Endothelial cell of umbilical vein (primary cell): ENCODE data around the gene PRDM16. TPM values are rescaled to one million over a fixed set of nuclear protein-coding genes. Genes with fewer than 3 reads are reported as not detected.

Source experiments
- BruUV-seq: library from RNA; stranded (reverse); fragments of 400-500 nt; replicated peaks from 2 replicates; lab custom pipeline; 2021; lab: Mats Ljungman, UMichigan
- CTCF ChIA-PET: fragments of 300-600, 350-600 bp; sonication (Branson Sonifier 250); formaldehyde crosslinking; loops from one replicate; lab custom pipeline; 2021; ENCODE audit warnings: antibody characterized with exemption, inconsistent platforms; lab: Charles Lee
- POLR2A ChIA-PET: fragments of 300-600, 350-600 bp; sonication (Branson Sonifier 250); formaldehyde crosslinking; loops from one replicate; lab custom pipeline; 2021; ENCODE audit warnings: antibody characterized with exemption, inconsistent platforms; lab: Charles Lee
- DNase-seq: peaks from one replicate; pipeline ENCODE4 v3.0.0-alpha.2; 2011; ENCODE audit warnings: low read depth, low spot score
- FAIRE-seq: peaks from 2 replicates; lab custom pipeline; 2011; peaks lifted over from hg19 to GRCh38; lab: Jason Lieb, UNC
- H2AFZ ChIP-seq: 2 replicates; pipeline ENCODE4 v1.6.0; 2012; ENCODE audit warnings: low read depth, low read length, control low read depth, inconsistent platforms
- H3K27ac ChIP-seq: 2 replicates; pipeline ENCODE4 v1.5.1; 2011; ENCODE audit warnings: low read depth, mild to moderate bottlenecking, control low read depth, low read length, moderate library complexity; ENCODE audit not compliant: insufficient read depth
- H3K27me3 ChIP-seq, 2 experiments: 2 replicates each; pipeline versions ENCODE4 v1.6.0 to v1.6.1; 2011; ENCODE audit warnings: low read length in 2 of 2, mixed read lengths in 1 of 2; ENCODE audit not compliant: control insufficient read depth in 2 of 2, insufficient read depth in 2 of 2
- H3K36me3 ChIP-seq, 2 experiments: 2 replicates in 1 of 2; 3 replicates in 1 of 2; pipeline ENCODE4 v1.5.1; 2011; ENCODE audit warnings: low read length in 2 of 2, mild to moderate bottlenecking in 1 of 2, moderate library complexity in 1 of 2; ENCODE audit not compliant: control insufficient read depth in 2 of 2, insufficient read depth in 2 of 2; ENCODE audit errors: extremely low read depth in 1 of 2
- H3K4me1 ChIP-seq: 3 replicates; pipeline ENCODE4 v1.5.1; 2011; ENCODE audit warnings: mild to moderate bottlenecking, low read length; ENCODE audit not compliant: control insufficient read depth, insufficient read depth; ENCODE audit errors: extremely low read depth
- H3K4me2 ChIP-seq: 2 replicates; pipeline ENCODE4 v1.6.1; 2011; ENCODE audit warnings: low read length, control low read depth, mixed read lengths; ENCODE audit not compliant: insufficient read depth
- H3K4me3 ChIP-seq, 3 experiments: fragments of 200-600 bp in 1 of 3; sonication (generic), shearing (Covaris generic) in 1 of 3; replicated peaks in 1 of 3; 2 replicates each; pipeline ENCODE4 v1.5.1; 2011 to 2016; ENCODE audit warnings: control low read depth in 3 of 3, low read length in 3 of 3, mild to moderate bottlenecking in 2 of 3, inconsistent platforms in 1 of 3, low read depth in 1 of 3, moderate library complexity in 1 of 3; ENCODE audit not compliant: insufficient read depth in 1 of 3
- H3K79me2 ChIP-seq: 2 replicates; pipeline ENCODE4 v1.6.0; 2012; ENCODE audit warnings: low read length, inconsistent platforms; ENCODE audit not compliant: control insufficient read depth, insufficient read depth
- H3K9ac ChIP-seq: replicated peaks from 2 replicates; pipeline ENCODE3; 2011; ENCODE audit warnings: low read length, control low read depth; ENCODE audit not compliant: insufficient read depth; ENCODE audit errors: extremely low read depth
- H3K9me1 ChIP-seq: replicated peaks from 3 replicates; pipeline ENCODE4 v1.6.0; 2011; ENCODE audit warnings: mild to moderate bottlenecking, low read length; ENCODE audit not compliant: control insufficient read depth, insufficient read depth; ENCODE audit errors: extremely low read depth
- H3K9me3 ChIP-seq: replicated peaks from 2 replicates; pipeline ENCODE4 v1.5.1; 2012; ENCODE audit warnings: low read length, inconsistent platforms; ENCODE audit not compliant: control insufficient read depth, insufficient read depth
- H4K20me1 ChIP-seq: replicated peaks from 2 replicates; pipeline ENCODE3; 2011; ENCODE audit warnings: mild to moderate bottlenecking, low read length; ENCODE audit not compliant: control insufficient read depth, insufficient read depth; ENCODE audit errors: extremely low read depth
- EZH2 ChIP-seq: IDR thresholded peaks from 2 replicates; pipeline ENCODE4 v1.6.1; 2012; ENCODE audit warnings: borderline replicate concordance, low read depth, mild to moderate bottlenecking, moderate library complexity, low read length, inconsistent platforms; ENCODE audit not compliant: severe bottlenecking
- FOS ChIP-seq: IDR thresholded peaks from 2 replicates; pipeline ENCODE4 v1.6.1; 2011; ENCODE audit warnings: mild to moderate bottlenecking, low read length, moderate library complexity, borderline replicate concordance; ENCODE audit not compliant: insufficient read depth
- GATA2 ChIP-seq: IDR thresholded peaks from 2 replicates; pipeline ENCODE4 v1.7.0; 2011; ENCODE audit warnings: low read depth, mild to moderate bottlenecking, moderate library complexity, mixed read lengths, low read length; ENCODE audit not compliant: insufficient read length, insufficient read depth
- JUN ChIP-seq: IDR thresholded peaks from 2 replicates; pipeline ENCODE4 v1.6.1; 2011; ENCODE audit warnings: borderline replicate concordance, low read depth; ENCODE audit not compliant: insufficient read length, insufficient read depth
- MAX ChIP-seq: IDR thresholded peaks from 2 replicates; pipeline ENCODE4 v1.6.1; 2011; ENCODE audit not compliant: insufficient read depth, insufficient read length
- MYC ChIP-seq: IDR thresholded peaks from one replicate; pipeline ENCODE4 v1.6.1; 2011; ENCODE audit warnings: mild to moderate bottlenecking, low read depth, low read length
- POLR2A ChIP-seq: IDR thresholded peaks from 2 replicates; pipeline ENCODE4 v1.6.1; 2012; ENCODE audit warnings: low read depth, mild to moderate bottlenecking, control low read depth, low read length
- POLR2AphosphoS5 ChIP-seq: IDR thresholded peaks from 2 replicates; pipeline ENCODE4 v1.6.1; 2012; ENCODE audit warnings: low read depth, mild to moderate bottlenecking, control low read depth, low read length, moderate library complexity; ENCODE audit not compliant: insufficient read depth
- dilution Hi-C: fragments of 300-500 bp; cut with MboI; formaldehyde crosslinking; loops from one replicate; pipeline ENCODE4 v1.15.0; 2019; ENCODE audit warnings: low sequenced_read_pairs; ENCODE audit not compliant: extremely low pct_ligation_motif_present
- intact Hi-C: fragments of 100-400 bp; cut with micrococcal nuclease; formaldehyde crosslinking; loops from one replicate; pipeline ENCODE4 v1.10.0; 2022
- polyA plus RNA-seq, 4 experiments: library from polyadenylated mRNA; depleted of rRNA in 3 of 4; stranded (reverse) in 3 of 4; unstranded in 1 of 4; fragments of >200 nt; gene quantifications; 2 replicates each; pipeline versions ENCODE4 v1.2.1 to v1.2.3, GENCODE V29; 2011 to 2012; ENCODE audit warnings: missing spikeins in 1 of 4
- total RNA-seq: library from RNA; stranded (reverse); gene quantifications from 2 replicates; pipeline ENCODE4 v1.2.3, GENCODE V29; 2021
- TF ChIP-seq, protein P1 (sequence below), 2 donors: IDR thresholded peaks; 1 replicate in 1 of 2; 2 replicates in 1 of 2; pipeline ENCODE4 v1.5.1; 2011; ENCODE audit warnings: low read length in 2 of 2, mild to moderate bottlenecking in 2 of 2, moderate library complexity in 2 of 2, control low read depth in 1 of 2, inconsistent platforms in 1 of 2, low read depth in 1 of 2; ENCODE audit not compliant: insufficient read depth in 1 of 2; ENCODE audit errors: extremely low read depth in 1 of 2

The PRDM16 gene
- total and polyA plus RNA-seq, 2 donors (not counting 3 experiments of a cell fraction or from before 2014, with no cell fraction given): not detected

DNA sequence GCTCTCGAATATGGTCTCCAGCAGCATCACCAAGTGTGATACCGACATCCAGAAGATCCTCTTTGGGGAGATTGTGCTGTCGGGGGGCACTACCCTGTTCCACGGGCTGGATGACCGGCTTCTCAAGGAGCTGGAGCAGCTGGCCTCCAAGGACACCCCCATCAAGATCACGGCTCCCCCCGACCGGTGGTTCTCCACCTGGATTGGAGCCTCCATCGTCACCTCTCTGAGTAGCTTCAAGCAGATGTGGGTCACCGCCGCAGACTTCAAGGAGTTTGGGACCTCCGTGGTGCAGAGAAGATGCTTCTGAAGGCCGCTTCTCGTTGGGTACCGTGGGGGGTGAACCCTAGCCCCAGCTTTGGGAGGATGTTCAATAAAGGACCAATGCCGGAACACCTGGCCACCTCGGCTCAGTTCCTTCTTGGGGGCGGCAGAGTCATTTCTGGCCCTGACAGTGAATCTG, 46.5 kb upstream of the PRDM16 start:
- POLR2A ChIA-PET: no interaction called here
- no peak for FAIRE-seq
- intact Hi-C loops: no loop called here

More for the DNA sequence above, 46.5 kb upstream of the PRDM16 start:
- no peaks in the 10 kb centered on the region for H3K79me2 ChIP-seq
- H3K4me2 ChIP-seq: no peak overlapping the region
- H2AFZ ChIP-seq: no peak overlapping the region
- no peaks in the 10 kb centered on the region for H3K4me1 ChIP-seq
- BruUV-seq: no TSS peak
- TF ChIP-seq GATA2 (no peak), FOS (no peak), JUN (no peak), EZH2 (no peak), POLR2A (no peak), MAX (no peak), POLR2AphosphoS5 (no peak), MYC (no peak)
- TF ChIP-seq, protein P1, sequence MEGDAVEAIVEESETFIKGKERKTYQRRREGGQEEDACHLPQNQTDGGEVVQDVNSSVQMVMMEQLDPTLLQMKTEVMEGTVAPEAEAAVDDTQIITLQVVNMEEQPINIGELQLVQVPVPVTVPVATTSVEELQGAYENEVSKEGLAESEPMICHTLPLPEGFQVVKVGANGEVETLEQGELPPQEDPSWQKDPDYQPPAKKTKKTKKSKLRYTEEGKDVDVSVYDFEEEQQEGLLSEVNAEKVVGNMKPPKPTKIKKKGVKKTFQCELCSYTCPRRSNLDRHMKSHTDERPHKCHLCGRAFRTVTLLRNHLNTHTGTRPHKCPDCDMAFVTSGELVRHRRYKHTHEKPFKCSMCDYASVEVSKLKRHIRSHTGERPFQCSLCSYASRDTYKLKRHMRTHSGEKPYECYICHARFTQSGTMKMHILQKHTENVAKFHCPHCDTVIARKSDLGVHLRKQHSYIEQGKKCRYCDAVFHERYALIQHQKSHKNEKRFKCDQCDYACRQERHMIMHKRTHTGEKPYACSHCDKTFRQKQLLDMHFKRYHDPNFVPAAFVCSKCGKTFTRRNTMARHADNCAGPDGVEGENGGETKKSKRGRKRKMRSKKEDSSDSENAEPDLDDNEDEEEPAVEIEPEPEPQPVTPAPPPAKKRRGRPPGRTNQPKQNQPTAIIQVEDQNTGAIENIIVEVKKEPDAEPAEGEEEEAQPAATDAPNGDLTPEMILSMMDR (IDR thresholded peaks at IDR 0.05; ENCODE audit: extremely low read depth in 1 of 2, insufficient read depth in 1 of 2, low read depth in 1 of 2, low read length in 2 of 2): no peak
- dilution Hi-C loops: no loop called here
- no peaks in the 10 kb centered on the region for H3K27me3 ChIP-seq
- no peak overlapping the region for H3K4me3 ChIP-seq
- no peaks in the 10 kb centered on the region for H3K36me3 ChIP-seq
- no peak overlapping the region for H3K9ac ChIP-seq
- no peaks in the 10 kb centered on the region for H3K9me1 ChIP-seq
- no peaks in the 10 kb centered on the region for H4K20me1 ChIP-seq
- no peak overlapping the region for H3K27ac ChIP-seq
- CTCF ChIA-PET: no interaction called here
- H3K9me3 ChIP-seq: peaks cover 2% of the 10 kb centered on the region
- DNase-seq: no peak
